Heart left ventricle (tissue), 13 donors: ENCODE measurements around the gene SETD6.

ENCODE experiments used
- POLR2A ChIP-seq, 2 donors: fragments of 450-650 bp; IDR thresholded peaks; one replicate each; pipeline ENCODE4 v1.6.1; 2017; ENCODE audit warnings: antibody characterized with exemption in 2 of 2, mild to moderate bottlenecking in 2 of 2, moderate library complexity in 2 of 2
- TF ChIP-seq, protein P1 (sequence below), 12 donors: fragments of 200-600 bp; sonication (generic) in 4 of 12; IDR thresholded peaks; one replicate each; pipeline versions ENCODE4 v1.5.0 to v1.8.0; 2018 to 2022; ENCODE audit warnings: antibody characterized with exemption in 12 of 12, mild to moderate bottlenecking in 5 of 12
- donor health status: ischemic (EF 13 %, LVEDD 7.1; RV severe dilation, severe dysfunction).
- donor health status: DM: no; HTN: yes; CAD: no.
- donor health status: DM: no; HTN: no; CAD: no.
- donor health status: ischemic (EF 25% LVEDD 6.9; RV normal size, moderate dysfunction).
- donor health status: ischemic (EF 25% LVEDD 5.7; RV mildly dilated, moderate dysfunction).
- donor health status: ischemic (EF 35%, LVEDD 5.7; RV mildly dilated, moderate dysfunction).
- donor health status: nonischemic (EF 11% LVEDD 7.7; RV severe dilation, severe dysfunction).
- donor health status: DM: yes; HTN: yes; CAD: no.
- donor health status: PGD.
- donor health status: ischemic (EF 29% LVEDD 5.4; RV normal size, mild dysfunction).
- donor health status: nonischemic (EF 23%, LVEDD 6.1; RV moderate dilation, normal function).

DNA sequence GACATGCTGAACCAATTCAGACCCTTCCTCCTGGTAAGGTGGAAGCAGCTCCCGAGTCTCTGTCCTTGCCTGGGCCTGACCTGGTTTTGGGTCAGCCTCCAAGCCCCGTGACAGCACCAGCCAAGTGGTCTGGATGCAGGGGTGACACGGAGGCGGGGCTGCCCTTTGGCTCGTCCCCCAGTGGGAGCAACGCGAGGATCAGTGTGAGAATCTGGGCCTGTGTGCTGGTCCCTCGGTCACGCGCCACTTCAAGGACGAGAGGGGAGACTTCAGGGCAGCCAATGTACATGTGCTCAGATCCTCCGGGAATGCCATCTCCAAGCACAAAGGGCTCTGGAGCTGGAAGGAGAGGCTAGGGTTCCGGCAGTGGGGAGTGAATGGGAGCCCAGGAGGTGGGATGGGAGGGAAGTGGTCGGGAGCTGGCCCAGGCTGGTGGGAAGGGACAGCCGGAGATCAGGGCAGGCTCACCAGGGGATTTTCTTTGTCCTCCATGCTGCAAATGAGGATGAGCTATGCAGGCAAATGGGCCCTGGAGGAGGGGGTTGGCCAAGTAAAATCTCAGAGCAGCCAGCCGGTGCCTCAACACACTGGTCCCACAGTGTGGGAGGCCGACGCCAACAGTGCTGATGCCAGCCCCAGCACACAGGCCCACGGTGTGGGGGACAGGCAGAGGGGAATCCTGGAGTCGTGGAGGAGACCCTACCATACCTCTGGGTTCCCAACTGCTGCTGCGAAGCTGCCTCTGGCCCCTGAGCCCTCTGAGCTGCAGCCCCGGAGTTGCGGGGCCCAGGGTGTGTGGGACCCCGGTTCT is 19.6 kb upstream of the SETD6 start:
- TF ChIP-seq, protein P1, sequence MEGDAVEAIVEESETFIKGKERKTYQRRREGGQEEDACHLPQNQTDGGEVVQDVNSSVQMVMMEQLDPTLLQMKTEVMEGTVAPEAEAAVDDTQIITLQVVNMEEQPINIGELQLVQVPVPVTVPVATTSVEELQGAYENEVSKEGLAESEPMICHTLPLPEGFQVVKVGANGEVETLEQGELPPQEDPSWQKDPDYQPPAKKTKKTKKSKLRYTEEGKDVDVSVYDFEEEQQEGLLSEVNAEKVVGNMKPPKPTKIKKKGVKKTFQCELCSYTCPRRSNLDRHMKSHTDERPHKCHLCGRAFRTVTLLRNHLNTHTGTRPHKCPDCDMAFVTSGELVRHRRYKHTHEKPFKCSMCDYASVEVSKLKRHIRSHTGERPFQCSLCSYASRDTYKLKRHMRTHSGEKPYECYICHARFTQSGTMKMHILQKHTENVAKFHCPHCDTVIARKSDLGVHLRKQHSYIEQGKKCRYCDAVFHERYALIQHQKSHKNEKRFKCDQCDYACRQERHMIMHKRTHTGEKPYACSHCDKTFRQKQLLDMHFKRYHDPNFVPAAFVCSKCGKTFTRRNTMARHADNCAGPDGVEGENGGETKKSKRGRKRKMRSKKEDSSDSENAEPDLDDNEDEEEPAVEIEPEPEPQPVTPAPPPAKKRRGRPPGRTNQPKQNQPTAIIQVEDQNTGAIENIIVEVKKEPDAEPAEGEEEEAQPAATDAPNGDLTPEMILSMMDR (IDR thresholded peaks at IDR 0.05), result no peak
- TF ChIP-seq POLR2A (IDR thresholded peaks at IDR 0.05), result no peak
